GM21515 (cell line): ENCODE measurements around the gene CTIF.

Experiments
- ATAC-seq: cut with Tn5 transposase; IDR thresholded peaks from one replicate; pipeline ENCODE4 v1.9.1; 2021; ENCODE audit not compliant: unreplicated experiment

CTIF gene

GRCh38 chr18:48675912-48676311, 137.1 kb downstream of the CTIF start:
- no peak for ATAC-seq

- no peak for ATAC-seq
Measured at GRCh38 chr18:48676346-48676745, 137.5 kb downstream of the CTIF start.

- peak; percentile 48 for ATAC-seq
Measured at GRCh38 chr18:48676756-48677368, 138.0 kb downstream of the CTIF start.

- ATAC-seq = no peak
Measured at GRCh38 chr18:48678237-48679115, 139.6 kb downstream of the CTIF start.

GRCh38 chr18:48679236-48679635, 140.4 kb downstream of the CTIF start:
- ATAC-seq = no peak

- ATAC-seq = no peak
Measured at GRCh38 chr18:48680339-48681250, 141.8 kb downstream of the CTIF start.

GRCh38 chr18:48682768-48683167, 143.9 kb downstream of the CTIF start:
- no peak for ATAC-seq

GRCh38 chr18:48683197-48683596, 144.4 kb downstream of the CTIF start:
- ATAC-seq = no peak

GRCh38 chr18:48683661-48684060, 144.8 kb downstream of the CTIF start:
- no peak for ATAC-seq

- ATAC-seq = no peak
Measured at GRCh38 chr18:48687346-48688042, 148.7 kb downstream of the CTIF start.

GRCh38 chr18:48688961-48689360, 150.1 kb downstream of the CTIF start:
- ATAC-seq = no peak

GRCh38 chr18:48689548-48689947, 150.7 kb downstream of the CTIF start:
- no peak for ATAC-seq

- no peak for ATAC-seq
Measured at GRCh38 chr18:48690494-48690893, 151.7 kb downstream of the CTIF start.

- no peak for ATAC-seq
Measured at GRCh38 chr18:48693006-48693405, 154.2 kb downstream of the CTIF start.

GRCh38 chr18:48693625-48694262, 154.9 kb downstream of the CTIF start:
- no peak for ATAC-seq

GRCh38 chr18:48694295-48694694, 155.5 kb downstream of the CTIF start:
- no peak for ATAC-seq

- no peak for ATAC-seq
Measured at GRCh38 chr18:48695671-48696070, 156.8 kb downstream of the CTIF start.

GRCh38 chr18:48696218-48696617, 157.4 kb downstream of the CTIF start:
- no peak for ATAC-seq

- ATAC-seq = no peak
Measured at GRCh38 chr18:48697441-48697840, 158.6 kb downstream of the CTIF start.

GRCh38 chr18:48698707-48699106, 159.9 kb downstream of the CTIF start:
- ATAC-seq = no peak
